Measurements from ENCODE around the gene XPO4. TPM values are rescaled to one million over a fixed set of nuclear protein-coding genes. Genes with fewer than 3 reads are reported as not detected.

XPO4 gene
- total RNA-seq, 1 donor from 2014 or later, result 19.9 TPM

DNA sequence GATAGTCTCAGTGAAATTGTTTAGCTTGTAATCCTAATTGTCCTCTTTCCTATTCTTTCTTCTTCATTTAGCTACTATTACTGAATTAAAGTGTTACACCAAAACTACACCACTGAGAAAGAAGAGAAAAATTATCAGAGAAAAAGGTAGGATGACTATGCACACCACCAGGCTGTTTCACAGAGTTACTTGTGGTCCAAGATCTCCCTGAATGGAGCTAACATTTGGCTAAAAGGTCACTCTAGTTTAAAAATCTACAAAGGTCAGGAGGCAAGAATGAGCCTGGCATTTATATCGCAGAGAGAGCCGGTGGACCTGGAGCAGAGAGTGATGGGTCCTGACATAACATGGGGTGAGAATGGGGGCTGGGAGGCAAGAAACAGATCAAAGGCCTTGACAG lies 91.7 kb downstream of the XPO4 start:
- TF ChIP-seq, protein P1, sequence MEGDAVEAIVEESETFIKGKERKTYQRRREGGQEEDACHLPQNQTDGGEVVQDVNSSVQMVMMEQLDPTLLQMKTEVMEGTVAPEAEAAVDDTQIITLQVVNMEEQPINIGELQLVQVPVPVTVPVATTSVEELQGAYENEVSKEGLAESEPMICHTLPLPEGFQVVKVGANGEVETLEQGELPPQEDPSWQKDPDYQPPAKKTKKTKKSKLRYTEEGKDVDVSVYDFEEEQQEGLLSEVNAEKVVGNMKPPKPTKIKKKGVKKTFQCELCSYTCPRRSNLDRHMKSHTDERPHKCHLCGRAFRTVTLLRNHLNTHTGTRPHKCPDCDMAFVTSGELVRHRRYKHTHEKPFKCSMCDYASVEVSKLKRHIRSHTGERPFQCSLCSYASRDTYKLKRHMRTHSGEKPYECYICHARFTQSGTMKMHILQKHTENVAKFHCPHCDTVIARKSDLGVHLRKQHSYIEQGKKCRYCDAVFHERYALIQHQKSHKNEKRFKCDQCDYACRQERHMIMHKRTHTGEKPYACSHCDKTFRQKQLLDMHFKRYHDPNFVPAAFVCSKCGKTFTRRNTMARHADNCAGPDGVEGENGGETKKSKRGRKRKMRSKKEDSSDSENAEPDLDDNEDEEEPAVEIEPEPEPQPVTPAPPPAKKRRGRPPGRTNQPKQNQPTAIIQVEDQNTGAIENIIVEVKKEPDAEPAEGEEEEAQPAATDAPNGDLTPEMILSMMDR (IDR thresholded peaks at IDR 0.05; ENCODE audit: insufficient read depth, low read depth, low read length), result no peak
- no peak for TF ChIP-seq EZH2 (IDR thresholded peaks at IDR 0.05; ENCODE audit: insufficient read depth, low read length)
- FAIRE-seq, result no peak
- Histone ChIP-seq H2AFZ (ENCODE audit: low read depth, low read length) (no peak overlapping the region), H3K27ac (ENCODE audit: low read depth, low read length) (no peak overlapping the region), H3K79me2 (ENCODE audit: insufficient read depth, low read length) (peaks cover 3% of the 10 kb centered on the region), H3K9me3 (ENCODE audit: insufficient read depth, low read depth, low read length) (no peaks in the 10 kb centered on the region), H3K36me3 (ENCODE audit: insufficient read depth, low read length) (peaks cover 8% of the 10 kb centered on the region), H3K4me3 (ENCODE audit: insufficient read depth, low read depth, low read length) (no peak overlapping the region), H3K9ac (ENCODE audit: low read length) (no peak overlapping the region), H4K20me1 (ENCODE audit: insufficient read depth, low read length) (no peaks in the 10 kb centered on the region), H3K4me2 (ENCODE audit: low read length) (no peak overlapping the region), H3K27me3 (ENCODE audit: insufficient read depth, low read length) (no peaks in the 10 kb centered on the region), H3K4me1 (ENCODE audit: insufficient read depth, low read length) (peaks cover 22% of the 10 kb centered on the region)
- H3K9me3 Mint-ChIP-seq (ENCODE audit: unreplicated experiment), result no peaks in the 10 kb centered on the region
- H3K4me3 Mint-ChIP-seq (ENCODE audit: unreplicated experiment), result no peak overlapping the region
- no peak overlapping the region for H3K27ac Mint-ChIP-seq (ENCODE audit: unreplicated experiment)
- peaks cover 19% of the 10 kb centered on the region for H3K4me1 Mint-ChIP-seq (ENCODE audit: low read depth, unreplicated experiment)
- no peak for DNase-seq (ENCODE audit: low read depth)
- H3K36me3 Mint-ChIP-seq (ENCODE audit: low read depth, unreplicated experiment), result peaks cover 14% of the 10 kb centered on the region
- H3K27me3 Mint-ChIP-seq (ENCODE audit: low read depth, unreplicated experiment), result no peaks in the 10 kb centered on the region

DNA sequence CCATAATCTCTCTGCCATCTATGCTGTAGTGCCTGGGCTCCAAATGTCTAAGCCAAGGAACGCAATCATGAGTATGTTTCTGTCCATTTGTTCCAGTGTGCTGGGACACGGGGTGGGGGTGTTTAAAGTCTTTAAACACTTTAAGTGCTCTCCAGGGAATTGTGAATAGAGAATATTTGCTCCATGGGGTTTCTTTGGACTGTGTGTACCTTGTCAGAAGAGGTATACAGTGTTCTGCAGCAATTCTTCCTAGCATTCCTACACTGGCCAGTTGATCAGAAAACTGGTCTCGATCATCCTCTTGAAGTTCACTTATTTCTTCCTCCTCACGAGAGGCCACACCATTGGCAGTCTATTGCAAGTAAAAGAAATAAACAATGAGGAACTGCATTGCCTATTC lies 93.7 kb downstream of the XPO4 start:
- TF ChIP-seq EZH2 (IDR thresholded peaks at IDR 0.05; ENCODE audit: insufficient read depth, low read length), result no peak
- TF ChIP-seq, protein P1 (IDR thresholded peaks at IDR 0.05; ENCODE audit: insufficient read depth, low read depth, low read length), result no peak
- Histone ChIP-seq H3K4me1 (ENCODE audit: insufficient read depth, low read length) (peaks cover 6% of the 10 kb centered on the region), H3K9me3 (ENCODE audit: insufficient read depth, low read depth, low read length) (no peaks in the 10 kb centered on the region), H3K27ac (ENCODE audit: low read depth, low read length) (no peak overlapping the region), H3K27me3 (ENCODE audit: insufficient read depth, low read length) (no peaks in the 10 kb centered on the region), H2AFZ (ENCODE audit: low read depth, low read length) (no peak overlapping the region), H4K20me1 (ENCODE audit: insufficient read depth, low read length) (no peaks in the 10 kb centered on the region), H3K4me2 (ENCODE audit: low read length) (no peak overlapping the region), H3K79me2 (ENCODE audit: insufficient read depth, low read length) (peaks cover 3% of the 10 kb centered on the region), H3K4me3 (ENCODE audit: insufficient read depth, low read depth, low read length) (no peak overlapping the region), H3K36me3 (ENCODE audit: insufficient read depth, low read length) (peaks cover 8% of the 10 kb centered on the region), H3K9ac (ENCODE audit: low read length) (no peak overlapping the region)
- no peak for DNase-seq (ENCODE audit: low read depth)
- H3K27me3 Mint-ChIP-seq (ENCODE audit: low read depth, unreplicated experiment), result no peaks in the 10 kb centered on the region
- H3K4me3 Mint-ChIP-seq (ENCODE audit: unreplicated experiment), result no peak overlapping the region
- no peaks in the 10 kb centered on the region for H3K9me3 Mint-ChIP-seq (ENCODE audit: unreplicated experiment)
- peaks cover 14% of the 10 kb centered on the region for H3K36me3 Mint-ChIP-seq (ENCODE audit: low read depth, unreplicated experiment)
- peaks cover 11% of the 10 kb centered on the region for H3K4me1 Mint-ChIP-seq (ENCODE audit: low read depth, unreplicated experiment)
- no peak for FAIRE-seq
- H3K27ac Mint-ChIP-seq (ENCODE audit: unreplicated experiment), result no peak overlapping the region

DNA sequence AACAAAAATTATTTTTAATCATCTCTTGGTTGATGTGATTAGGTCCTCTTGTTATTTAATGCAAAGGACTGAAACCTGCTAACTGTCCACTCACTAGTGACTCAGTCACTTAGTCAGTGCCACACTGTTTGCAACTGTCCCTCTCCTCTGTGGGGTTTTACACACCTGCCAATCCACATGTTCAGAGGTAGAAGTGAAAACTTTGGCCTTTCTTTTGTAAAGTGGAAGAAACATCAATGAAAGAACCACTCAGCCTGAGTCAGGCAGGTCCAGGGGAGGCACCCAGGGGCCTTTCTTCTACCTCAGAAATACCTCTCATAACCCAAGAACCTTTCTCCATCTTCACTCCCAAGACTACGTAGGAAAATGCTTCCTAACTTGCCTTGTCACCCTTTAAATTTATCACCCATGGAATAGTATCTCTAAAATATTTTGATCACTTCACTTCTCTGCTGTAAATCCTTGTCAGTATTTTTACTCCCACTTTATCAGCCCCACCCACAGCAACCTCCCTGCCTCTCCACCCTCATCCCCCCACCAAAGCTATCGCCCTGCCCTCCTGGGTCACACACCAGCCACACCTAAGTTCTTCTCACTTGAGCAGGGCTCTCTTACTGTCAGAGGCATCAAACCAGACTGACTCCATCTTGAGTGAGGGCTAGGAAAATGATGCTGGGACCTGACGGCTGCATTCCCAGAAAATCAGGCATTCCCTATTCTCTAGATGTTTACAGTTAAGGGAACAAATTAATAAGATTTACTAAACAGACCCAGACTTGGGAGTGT lies 99.2 kb downstream of the XPO4 start:
- peaks cover 11% of the 10 kb centered on the region for H3K4me1 Mint-ChIP-seq (ENCODE audit: low read depth, unreplicated experiment)
- Histone ChIP-seq H3K4me2 (ENCODE audit: low read length) (no peak overlapping the region), H4K20me1 (ENCODE audit: insufficient read depth, low read length) (no peaks in the 10 kb centered on the region), H3K9me3 (ENCODE audit: insufficient read depth, low read depth, low read length) (no peaks in the 10 kb centered on the region), H3K36me3 (ENCODE audit: insufficient read depth, low read length) (peaks cover 4% of the 10 kb centered on the region), H3K4me1 (ENCODE audit: insufficient read depth, low read length) (peaks cover 5% of the 10 kb centered on the region), H2AFZ (ENCODE audit: low read depth, low read length) (no peak overlapping the region), H3K79me2 (ENCODE audit: insufficient read depth, low read length) (no peaks in the 10 kb centered on the region), H3K27ac (ENCODE audit: low read depth, low read length) (no peak overlapping the region), H3K9ac (ENCODE audit: low read length) (no peak overlapping the region), H3K27me3 (ENCODE audit: insufficient read depth, low read length) (no peaks in the 10 kb centered on the region), H3K4me3 (ENCODE audit: insufficient read depth, low read depth, low read length) (no peak overlapping the region)
- no peak for TF ChIP-seq EZH2 (IDR thresholded peaks at IDR 0.05; ENCODE audit: insufficient read depth, low read length)
- TF ChIP-seq, protein P1 (IDR thresholded peaks at IDR 0.05; ENCODE audit: insufficient read depth, low read depth, low read length), result no peak
- no peaks in the 10 kb centered on the region for H3K9me3 Mint-ChIP-seq (ENCODE audit: unreplicated experiment)
- no peak for FAIRE-seq
- peaks cover 8% of the 10 kb centered on the region for H3K36me3 Mint-ChIP-seq (ENCODE audit: low read depth, unreplicated experiment)
- H3K27me3 Mint-ChIP-seq (ENCODE audit: low read depth, unreplicated experiment), result no peaks in the 10 kb centered on the region
- no peak overlapping the region for H3K27ac Mint-ChIP-seq (ENCODE audit: unreplicated experiment)
- no peak overlapping the region for H3K4me3 Mint-ChIP-seq (ENCODE audit: unreplicated experiment)
- no peak for DNase-seq (ENCODE audit: low read depth)
